HG02852 (cell line): ENCODE data around the gene LASP1.
A peak's percentile ranks its signal among the peaks of the same experiment; 100 is the strongest.

ENCODE experiments used
- ATAC-seq: cut with Tn5 transposase; IDR thresholded peaks from one replicate; pipeline ENCODE4 v1.9.1; 2021; ENCODE audit warnings: mild to moderate bottlenecking, moderate library complexity; ENCODE audit not compliant: unreplicated experiment

LASP1 gene

DNA sequence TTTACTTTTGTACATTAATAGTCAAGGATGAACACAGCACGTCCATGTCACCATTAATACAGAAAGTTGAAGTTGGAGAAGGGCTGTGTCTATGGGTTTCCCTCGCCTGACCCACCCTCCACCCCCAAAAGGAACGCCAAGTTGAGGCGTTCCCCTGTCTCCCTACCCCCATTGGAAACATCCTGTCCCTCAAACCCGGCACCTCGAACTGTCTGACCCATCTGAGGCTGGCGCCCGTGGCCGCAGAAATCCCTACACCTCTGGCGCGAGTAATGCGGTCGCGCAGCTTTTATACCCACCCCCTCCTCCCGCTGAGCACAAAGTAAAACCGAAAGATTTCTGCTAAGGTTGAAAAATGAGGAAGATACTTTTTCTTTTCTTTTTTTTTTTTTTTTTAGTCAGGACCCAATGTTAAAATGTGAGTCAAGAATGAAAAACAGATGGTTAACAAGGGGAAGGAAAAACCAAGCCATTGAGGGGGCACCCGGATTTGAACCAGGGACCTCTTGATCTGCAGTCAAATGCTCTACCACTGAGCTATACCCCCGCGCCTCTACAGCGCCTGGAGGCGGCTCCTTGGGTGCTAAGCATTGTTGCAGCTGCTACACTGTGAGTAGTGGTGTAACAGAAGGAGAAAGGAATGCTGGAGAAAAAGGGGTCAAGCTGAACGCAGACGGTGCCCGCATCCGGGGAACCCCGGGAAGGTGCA lies 887 bp upstream of the LASP1 start:
- peak; percentile 32 for ATAC-seq

DNA sequence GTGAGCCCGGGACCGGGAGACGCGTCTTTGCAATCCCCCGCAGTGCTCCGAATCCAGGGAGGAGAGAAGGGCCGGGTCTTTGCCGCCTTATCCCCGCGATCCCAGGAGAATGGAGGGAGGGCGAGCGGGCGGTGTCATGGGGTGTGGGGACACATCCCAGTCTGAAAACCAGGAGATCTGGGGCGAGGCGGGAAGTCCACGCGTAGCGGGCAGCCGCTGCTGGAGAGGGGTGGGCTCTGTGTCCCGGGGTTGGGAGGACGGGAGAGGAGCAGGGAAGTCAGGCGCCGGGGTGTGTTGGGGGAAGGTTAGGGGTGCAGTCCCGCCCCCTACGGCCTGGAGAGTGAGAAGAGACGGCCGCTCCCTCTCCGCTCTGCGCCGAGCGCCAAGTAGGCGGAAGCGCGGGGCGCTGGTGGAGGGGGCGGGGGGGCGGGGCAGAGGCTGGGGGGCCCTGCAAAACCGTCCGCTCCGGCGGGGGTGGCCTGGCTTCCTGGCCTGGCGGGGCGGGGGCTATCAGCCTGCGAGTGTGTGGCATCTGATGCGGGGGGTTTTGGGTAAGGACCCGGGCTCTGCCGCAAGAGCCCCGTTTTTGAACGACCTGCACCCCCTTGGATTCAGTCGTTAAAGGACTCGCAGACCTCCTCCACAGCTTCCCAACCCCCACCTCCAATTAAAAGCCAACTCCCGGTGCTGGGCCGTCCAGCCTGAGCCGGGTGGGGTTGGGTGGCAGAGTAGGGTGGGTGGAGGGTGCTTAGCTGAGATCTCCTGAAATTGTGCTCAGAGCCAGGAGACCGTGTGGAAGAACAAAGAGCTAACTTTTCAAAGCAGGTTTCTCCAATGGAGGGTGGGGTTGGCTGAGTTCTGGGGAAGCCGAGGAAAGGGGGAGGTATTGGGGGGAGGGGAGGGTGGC lies 654 bp downstream of the LASP1 start:
- ATAC-seq = peak; percentile 28

DNA sequence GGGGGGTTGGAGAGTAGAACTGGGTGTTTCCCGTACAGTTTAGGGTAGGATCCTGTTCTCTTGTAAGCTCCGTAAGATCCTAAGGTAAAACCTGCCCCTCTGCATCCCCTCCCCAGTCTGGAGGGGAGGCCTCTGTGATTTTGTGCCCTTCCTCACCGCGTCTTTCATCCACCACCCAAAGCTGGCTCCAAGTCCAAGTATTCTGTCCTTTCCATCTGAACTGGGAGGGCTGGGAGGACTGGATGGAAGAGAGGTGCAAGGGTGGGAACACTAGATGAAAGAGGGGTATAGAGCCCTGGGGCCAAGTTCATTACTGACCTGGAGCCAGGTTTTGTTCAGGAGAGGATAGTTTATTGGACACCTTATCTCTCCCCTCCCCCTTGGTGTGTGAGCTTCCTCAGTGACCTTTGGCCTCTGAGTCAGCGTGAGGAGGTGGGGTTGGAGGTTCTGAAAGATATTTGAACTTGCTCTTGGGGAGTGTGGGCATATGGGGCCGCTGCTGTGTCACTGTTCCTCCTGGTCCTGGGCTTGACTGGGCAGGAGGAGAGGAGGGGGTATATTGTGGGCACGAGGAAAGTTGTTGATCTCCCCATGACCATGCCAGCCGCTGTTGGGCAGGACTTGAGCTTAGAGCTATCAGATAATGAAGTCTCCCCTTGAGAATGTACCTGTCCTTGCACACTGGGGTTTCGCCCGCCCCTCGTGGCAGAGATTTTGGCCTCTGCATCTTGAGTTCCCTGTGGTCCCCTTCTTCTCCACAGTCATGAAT lies 1.6 kb downstream of the LASP1 start:
- ATAC-seq = no peak

DNA sequence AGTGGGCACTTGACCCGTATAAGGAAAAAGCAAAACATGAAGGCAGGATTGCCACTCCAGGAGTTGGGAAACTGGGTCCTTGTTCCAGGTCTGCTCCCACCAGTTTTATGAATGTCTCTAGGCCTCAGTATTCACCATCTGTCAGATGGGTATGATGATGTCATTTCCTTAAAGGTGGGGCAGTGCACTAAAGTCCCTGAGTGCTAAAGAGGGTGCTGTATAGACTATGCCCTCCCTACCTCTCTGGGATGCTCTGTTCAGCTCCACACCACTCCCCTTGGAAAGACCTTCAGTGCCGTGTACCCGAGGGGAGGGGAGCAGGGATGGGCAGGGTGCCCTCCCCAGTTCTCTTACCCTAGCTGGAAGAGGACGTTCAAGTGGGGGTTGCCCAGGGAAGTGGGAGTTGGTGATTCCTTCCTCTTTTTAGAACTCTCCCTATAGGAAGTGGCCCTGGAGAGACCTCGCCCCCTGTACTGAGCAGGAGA lies 2.2 kb downstream of the LASP1 start:
- ATAC-seq = no peak

DNA sequence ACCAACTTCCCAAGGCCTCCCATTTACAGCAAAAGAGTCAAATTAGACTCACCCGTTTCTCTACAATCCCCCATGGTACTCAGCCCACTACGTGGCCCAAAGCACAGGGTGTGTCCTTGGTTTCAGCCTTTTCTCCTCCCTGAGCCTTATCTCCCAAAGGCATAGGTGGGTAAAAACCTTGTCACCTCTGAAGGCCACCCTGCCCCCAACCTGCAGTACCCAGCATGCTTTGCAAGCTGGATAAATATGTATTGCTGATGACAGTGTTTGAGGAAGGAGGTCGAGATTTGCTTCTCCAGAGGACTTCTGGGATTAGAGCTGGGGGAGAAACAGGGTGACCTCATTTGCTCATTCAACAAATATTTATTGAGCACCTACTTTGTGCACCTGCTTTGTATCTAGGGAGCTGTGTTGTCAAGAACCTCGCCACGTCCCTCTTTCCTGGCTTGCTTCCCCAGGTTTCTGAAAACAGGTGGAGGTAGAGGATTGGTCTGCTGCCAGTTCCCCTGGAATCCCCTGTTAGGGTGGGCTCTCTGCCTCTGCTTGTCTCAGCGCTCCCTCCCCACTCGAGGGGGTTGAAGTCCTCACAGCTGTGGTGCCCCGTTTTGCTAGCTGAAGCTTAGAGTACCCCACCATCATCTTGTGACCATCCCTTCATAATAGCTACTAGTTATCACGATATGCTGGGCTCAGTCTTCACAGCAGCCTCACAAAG lies 3.0 kb downstream of the LASP1 start:
- no peak for ATAC-seq

DNA sequence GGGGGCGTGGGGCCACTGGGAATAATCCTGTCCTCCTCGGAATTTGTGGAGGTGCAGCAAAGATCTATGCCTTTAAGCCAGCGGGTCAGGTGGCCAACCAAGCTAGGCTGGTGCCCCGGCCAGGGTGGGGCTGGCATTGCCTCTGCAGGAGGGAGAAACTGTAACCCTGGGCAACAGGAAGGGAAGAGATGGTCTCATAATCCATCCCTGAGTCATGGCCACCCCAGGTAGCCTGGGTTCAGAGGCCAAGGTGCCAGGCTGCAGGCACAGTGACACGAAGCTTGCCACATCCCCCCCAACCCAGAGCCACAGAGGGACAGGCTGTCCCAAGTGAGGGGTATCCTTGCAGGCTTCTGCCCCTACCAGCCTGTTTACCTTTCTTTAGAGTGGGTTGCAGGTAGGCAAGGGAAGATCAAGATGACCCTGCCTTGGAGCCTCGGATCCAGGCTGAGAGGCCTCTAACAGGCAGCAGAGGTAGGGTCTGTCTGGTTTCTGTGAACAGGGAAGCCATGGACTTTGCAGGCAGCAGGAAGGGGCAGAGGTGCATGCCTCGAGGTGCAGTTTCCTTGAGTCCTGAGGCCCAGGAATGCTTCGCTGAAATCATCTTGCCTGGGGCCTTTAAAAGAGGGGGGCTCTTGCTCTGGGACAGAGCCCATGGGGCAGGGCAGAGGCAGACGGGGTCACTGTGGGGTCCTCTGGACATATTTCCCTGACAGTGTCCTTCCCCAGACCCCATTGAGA lies 4.0 kb downstream of the LASP1 start:
- ATAC-seq = no peak

DNA sequence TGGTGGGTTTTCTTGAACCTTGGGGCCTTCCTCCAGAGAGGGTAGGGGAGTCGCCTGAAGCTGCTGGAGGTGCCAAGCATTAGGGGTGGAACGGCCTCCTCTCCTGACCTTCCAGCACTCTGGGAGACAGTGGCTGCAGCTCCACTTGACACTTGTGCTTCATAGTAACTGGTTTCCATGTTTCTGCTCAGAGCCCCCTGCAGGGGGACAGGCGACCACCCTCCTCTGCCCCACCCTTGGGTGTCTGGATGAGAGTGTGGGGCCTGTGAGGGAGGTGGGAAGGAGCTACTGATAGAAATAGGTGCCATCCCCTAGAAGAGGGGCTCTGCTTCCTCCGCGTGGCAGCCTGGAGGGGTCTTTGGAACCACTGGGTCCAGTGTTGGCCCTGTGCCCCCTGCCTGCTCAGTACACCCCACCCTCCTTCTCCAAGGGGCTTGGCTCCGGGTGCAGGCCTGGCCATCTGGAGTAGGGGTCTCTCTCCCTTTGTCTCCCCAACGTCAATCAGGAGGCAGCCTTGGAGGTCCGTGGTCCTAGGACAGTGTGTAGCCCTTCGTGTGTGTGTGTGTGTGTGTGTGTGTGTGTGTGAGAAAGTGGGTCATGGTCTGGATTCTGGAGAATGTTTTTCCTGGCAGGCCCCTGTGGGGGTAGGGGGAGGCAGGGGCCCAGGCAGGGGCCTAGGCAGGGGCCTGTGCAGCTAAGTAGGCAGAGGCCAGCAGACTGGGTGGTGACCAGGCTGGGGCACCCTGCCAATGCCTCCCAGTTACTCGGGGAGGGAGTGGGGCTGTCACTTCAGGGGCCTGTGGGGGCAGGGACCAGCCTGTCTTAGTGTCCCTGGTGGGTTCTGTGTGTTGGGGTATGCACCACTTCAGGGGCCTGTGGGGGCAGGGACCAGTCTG lies 4.9 kb downstream of the LASP1 start:
- ATAC-seq = no peak

DNA sequence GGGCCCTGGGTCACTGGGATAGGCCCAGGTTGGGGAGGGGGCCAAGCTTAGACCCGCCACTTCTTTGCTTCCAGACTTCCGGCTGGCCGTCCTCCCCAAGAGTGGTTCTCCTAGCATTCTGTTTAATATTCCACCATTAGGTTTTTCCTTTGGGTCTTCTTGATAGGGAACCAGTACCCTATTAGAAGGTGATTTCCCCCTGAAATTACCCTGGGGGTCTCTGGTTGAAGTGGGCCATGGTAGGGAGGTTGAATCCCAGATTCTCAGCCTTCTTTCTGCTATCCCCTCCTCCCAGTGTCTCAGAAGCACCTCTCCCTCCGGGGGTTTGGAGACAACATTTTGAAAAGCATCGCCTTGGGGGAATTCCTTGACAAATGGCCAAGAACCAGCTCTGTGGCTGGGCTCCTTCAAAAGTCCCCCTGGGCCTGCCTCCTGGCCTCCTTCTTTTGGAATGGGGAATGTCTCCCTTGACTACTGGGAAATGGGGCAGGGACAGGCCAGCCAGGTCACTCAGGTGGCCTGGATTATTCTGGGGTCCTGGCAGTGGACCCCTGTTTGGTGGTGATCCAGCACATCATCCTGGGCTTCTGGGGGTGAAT lies 5.7 kb downstream of the LASP1 start:
- no peak for ATAC-seq

DNA sequence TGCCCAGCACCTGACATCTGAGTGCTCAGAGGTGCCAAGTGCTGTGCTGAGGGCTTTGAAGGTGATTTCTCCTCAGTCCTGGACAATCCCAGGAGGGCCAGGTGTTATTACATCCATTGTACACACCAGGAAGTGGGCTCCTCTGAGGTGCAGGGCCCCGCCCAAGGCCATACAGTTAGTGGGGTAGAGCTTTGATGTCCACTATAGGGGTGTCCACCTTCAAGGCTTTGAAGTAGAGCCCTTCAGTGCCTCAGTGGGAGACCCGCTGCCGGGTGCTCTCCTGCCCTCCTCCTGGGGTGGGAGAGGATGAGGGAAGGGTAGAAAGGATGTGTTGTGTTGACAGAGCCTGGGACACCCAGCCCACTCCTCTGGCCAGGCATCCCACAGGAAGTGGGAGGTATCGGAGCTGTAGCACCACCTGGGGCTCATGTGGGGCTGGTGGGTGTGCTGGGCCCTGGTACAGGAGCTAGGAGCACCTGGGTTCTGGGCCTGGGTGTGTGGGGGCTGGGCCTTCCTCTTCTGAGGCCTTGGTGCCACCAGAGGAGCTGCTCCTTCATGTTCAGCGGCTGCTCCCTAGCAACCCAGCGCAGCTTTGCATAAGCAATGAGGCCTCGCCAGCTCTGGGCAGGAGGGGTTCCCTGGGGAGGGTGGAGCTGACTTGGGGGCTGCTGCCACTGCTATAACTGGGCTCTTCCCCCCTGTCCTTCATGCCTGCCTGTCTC lies 7.4 kb downstream of the LASP1 start:
- no peak for ATAC-seq

DNA sequence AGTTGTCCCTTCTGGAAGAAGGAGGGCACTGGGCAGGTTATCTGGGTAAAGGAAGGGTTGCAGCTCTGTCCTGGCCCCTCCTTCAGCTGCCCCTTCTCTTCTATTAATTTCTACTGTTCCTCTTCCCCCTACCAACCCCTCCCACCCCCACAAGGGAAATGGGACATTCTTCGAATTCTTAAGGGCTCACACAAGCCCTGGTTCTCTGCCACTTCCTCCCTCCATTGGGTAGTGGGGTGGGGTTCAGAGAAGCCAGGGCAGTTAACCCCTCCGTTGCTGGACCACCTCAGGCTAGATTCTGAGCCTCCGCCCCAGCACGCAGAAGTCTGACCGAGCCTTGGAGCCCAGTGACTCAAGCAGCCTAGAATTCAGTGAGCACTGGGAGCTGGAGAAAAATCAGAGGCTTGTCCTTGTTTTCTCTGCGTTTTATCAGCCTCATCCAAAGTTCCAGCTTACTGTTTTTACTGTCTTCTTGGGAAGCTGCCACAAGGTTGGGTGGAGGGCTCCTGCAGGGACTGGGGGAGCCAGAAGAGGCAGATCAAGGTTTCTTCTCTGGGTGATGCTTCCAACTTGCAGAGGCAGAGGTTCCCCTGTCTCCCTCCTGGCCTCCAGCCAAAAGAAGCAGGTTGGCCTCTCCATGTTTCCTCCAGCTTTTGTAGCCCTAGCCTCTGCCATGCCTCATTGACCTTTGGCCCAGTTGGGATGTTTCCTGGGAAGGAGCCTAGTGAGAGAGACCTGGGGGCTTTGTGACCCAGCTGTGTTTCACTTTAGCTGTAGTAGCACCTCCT lies 10.2 kb downstream of the LASP1 start:
- no peak for ATAC-seq

DNA sequence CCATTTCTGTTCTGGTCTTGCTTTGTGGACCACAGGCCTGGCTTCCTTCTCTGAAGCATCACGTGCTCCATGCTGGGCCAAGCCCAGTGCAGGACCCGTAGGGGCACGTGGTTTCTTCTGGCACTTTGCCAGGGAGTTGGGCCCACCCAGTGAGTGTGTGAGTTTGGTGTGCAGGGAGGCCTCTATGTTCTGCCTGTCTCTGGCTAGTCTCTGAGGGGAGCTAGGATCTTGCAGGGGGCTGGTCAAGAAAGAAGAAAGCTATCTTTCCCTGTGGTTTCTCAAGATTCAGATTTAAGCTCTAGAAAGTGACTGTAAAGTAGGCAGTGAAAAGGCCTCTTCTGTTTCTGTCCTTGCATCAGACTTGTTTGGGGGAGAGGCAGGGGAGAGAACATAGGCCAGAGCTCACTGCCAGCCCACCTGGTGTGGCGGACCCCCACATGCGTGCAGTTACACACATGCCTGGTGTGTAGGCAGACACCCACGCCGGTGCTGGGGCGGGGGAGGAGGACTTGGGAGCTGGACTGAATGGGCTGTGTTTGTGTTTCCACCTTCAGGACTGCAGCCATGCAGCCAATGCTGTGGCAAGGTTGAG lies 11.8 kb downstream of the LASP1 start:
- no peak for ATAC-seq

DNA sequence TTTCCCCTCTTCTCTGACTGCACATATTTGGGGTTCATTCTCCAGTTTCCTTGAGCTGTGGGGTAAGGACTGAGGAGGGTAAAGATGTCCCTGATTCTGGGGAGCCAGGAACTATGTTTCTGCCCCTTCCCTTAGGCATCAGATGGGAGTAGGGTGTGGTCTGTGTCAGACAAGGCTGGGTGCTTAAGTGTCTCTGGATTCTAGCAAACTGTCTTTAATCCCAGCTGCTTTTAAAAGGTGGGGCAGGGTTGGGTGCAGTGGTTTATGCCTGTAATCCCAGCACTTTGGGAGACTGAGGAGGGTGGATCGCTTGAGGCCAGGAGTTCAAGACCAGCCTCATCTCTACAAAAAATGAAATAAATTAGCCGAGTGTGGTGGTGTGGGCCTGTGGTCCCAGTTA lies 13.0 kb downstream of the LASP1 start:
- ATAC-seq = no peak

DNA sequence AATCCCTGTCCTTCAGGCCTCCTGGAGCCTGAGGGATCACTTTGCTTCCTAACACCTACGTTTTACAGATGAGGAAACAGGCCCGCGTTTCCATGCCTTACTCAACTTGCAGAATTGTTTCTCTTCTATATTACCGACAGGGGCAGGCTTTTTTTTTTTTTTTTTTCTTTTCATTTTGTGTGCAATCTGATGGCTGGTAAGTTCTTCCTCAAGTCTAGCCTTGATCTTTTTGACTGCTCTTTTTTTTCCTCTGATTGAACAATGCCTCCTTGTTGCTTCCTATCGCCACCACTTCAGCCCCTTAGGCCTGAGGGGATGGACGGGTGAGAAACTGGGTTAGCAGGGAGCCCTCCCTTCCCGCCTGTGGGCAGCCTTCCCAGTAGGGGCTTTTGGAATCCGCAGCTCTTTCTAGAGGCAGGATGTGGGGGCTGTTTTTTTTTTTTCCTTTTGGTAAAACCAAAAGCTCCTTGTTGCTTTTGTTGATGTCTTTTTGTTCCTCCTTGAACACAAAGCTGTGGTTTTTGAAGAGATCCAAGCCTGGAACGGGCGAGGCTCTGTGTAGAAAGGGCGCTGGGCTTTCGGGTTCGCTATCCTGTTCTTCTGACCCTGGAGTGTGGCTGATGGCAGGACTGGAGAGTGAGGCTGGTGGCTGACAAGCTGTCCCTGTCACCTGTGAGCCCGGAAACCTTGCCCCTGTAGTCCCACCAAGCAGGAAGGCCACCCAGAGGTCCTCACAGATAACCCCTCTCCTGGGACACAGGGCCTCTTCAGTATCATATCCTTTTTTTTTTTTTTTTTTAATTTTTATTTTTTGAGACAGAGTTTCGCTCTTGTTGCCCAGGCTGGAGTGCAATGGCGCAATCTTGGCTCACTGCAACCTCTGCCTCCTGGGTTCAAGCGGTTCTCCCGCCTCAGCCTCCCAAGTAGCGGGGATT lies 14.0 kb downstream of the LASP1 start:
- no peak for ATAC-seq

DNA sequence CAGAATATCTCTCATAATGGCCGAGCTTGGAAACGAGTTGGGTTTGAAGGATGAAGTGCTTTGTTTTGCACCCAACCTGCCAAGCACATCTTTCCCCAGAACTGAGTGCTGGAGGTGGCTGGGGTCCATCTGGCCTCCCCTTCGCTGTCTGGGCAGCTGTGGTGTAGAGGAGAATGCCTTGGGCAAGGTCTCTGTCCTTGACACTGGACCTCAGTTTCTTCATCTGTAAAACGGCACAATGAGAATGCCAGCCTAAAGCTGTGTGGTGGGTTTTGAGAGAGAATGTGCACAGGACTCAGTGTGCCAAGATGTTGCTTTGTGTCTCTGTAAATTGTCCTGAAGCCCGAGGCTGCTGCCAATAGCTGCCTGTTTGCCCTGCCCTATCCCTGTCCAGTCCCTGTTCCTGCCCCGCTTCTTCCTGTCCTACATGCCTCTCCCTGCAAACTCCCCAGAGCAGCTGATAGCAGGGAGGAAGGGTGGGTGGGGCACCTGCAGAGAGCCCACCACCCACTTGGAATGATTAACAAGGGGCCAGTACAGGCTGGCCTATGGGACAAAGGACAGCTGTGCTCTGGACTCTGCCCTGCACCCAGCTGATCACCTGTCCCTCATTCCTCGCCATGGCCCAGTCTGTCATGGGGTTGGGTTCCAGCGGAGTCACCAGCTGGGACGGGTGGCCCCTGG lies 15.3 kb downstream of the LASP1 start:
- ATAC-seq = no peak
